ENCODE measurements around the gene IFT27. TPM values are rescaled to one million over a fixed set of nuclear protein-coding genes. Genes with fewer than 3 reads are reported as not detected.
"Not testable (repeated sequence)": the region's sequence is repeated elsewhere in the genome, so short reads cannot be mapped to it uniquely, and the experiment has no call there.

IFT27 gene
- total RNA-seq, 1 experiment from 2014 or later: 9.4 TPM

DNA sequence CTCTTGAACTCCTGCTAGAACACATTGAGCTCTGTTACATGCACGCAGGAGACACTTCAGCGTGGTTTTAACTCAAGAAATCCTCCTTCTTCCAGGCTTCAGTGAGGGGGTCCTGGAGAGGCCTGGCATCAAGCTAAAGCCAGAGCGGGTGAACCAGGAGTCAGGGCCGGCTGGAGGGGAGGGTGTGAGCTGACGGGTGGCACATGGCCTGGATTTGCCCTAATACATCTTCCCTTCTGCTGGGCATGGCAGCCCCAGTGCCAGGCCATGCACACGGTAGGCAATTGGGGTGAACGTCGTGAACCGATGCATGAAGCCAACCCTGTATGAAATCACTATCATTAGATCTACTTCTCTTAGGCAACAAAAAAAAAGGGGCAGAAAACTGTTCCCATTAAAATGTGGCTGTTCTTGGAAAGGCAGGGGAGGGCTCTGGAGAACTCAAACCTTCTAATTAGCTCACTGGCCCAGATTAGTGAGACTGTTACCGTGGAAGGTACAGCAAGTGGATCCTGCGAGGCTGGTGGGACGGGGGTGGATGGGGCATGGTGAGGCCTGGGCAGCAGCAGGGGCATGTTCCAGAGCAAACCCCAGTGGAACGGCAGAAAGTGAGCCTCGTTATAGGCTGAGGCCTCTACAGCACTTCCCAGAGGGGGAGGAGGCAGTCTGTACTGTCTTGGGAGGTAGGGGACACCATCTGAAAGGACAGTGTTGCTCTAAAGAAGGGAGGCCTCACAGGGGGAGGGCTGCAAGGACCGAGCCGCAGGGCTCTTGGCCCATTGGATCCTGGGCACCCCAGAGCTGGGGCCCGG, 10.6 kb downstream of the IFT27 start:
- DNase-seq (ENCODE audit: low read depth): no peak

DNA sequence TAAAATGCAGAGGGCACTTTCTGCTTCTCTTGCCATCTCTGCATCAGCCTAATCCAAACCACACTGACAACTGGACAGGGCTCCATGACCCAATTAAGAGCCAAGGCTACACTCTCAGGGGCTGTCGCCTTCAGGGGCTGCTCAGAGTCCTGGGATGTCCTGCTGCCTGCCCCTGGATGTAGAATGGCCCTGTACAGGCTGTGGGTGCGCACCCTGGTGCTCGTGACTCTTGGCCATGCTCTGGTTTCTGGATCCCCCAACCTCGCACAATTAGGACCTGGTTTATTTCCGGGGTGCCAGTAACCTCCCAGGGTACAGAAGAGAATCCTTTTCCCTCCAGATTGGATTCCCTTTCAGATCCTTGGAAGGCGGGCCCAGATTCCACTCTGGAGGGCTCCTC, 11.3 kb downstream of the IFT27 start:
- DNase-seq (ENCODE audit: low read depth): no peak

DNA sequence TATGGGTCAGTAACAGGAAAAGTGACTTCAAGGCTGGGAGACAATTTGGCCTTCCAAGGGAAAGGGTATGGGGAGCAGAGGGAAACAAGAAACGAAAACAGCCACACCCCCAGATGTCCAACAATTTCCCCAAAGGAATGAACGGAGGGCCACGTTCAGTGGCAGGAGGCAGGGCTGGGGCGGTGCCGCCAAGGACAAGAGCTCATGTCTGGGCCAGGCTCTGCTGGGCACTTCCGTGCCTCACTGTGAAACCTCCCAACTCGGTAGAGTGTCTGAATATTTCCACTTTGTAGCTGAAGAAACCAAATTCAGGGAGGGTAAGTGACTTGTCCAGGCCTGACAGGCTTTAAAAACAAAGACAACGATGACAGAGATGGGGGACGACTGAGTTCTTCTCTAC, 11.9 kb downstream of the IFT27 start:
- no peak for DNase-seq (ENCODE audit: low read depth)

DNA sequence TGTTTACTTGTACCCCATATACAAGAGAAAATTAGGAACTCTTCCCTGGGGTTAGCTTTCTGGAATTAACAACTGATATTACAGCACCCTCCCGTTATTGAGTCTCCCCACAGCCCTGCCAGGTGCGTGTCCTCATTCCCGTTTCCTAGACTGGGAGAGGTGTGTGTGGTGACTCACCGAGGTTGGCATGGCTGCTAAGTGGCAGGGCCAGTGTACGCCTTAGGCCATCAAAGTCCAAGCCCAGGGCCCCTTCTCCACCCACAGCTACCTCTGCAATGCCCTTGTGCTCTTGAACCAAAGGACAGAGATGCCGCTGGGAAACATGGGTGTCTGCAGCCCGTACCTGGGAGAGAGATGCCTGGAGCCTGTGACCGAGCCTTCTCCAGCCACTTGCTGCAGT, 12.3 kb downstream of the IFT27 start:
- no peak for DNase-seq (ENCODE audit: low read depth)

DNA sequence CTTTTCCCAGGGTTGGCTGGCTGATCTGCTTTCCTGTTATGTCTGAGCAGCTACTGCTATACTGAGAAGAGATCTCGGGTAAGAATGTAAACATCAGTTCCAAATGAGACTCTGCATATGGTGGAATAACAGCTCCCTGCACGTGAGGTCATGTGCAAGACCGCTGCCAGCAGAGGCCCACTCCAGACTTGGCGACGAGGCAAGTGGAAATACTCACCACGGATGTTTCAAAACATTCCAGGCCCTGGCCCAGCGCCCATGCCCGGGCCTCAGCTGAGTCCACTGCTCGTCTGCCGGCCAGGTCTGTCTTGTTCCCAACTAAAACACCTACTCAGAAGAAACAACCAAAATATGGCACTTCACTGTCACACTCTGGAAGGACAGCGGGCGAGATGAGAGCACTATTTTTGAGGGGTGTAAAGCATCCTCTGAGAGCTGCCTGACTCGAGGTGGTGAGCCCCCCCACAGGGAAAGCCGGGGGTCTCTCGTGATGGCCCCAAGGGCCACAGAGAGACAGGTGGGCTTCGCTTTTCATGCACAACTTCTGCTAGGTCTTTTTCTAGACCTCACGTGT, 13.1 kb downstream of the IFT27 start:
- no peak for DNase-seq (ENCODE audit: low read depth)

DNA sequence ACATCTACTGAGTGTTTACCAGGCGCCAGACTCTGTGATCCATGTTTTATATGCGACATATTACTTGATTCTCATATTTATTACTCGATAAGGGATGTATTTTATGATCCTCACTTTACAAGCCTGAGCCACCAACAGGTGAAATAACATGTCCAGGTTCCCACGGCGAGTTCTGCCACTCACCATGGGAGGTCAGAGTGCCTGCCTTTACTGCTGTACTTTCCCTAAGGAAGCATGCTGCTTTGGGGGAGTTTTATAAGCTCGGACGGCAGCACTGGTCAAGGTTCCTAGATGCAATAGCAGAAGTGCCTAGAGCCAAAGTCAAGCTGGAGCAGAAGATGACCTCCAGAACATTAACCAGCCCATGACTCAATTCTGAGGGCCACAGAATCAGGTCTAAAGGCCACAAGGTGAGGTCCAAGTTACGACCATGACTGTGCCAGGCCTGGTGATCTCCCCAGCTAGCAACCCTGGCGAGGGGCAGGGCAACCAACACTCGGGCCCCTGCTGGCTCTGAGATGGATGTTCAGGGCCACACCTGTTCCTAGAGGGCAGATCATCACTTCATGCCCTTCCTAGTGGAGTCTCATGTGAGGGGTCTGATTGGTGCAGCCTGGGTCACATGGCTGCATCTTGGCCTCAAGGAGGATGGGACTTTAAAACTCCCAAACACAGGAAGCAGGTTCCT, 14.2 kb downstream of the IFT27 start:
- DNase-seq (ENCODE audit: low read depth): no peak

DNA sequence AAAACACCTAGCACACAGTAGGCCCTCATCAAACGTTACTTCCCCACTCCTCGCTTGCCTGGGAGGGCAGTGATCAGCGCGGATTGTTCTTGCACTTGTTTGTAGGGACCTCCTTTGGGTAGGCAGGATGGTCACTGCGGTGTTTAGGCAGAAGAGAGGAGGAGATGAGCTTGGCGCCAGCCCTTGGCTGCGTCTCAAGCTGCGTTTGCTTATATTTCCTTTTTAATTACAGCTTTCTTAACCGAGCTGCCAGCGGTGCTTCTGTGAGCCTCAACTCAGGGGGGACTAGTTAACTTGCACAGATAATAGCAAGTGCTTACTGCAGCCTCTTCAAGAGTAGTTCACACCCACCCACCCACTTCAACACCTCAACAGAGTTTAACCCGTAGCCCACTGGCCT, 15.1 kb downstream of the IFT27 start:
- DNase-seq (ENCODE audit: low read depth): no peak

DNA sequence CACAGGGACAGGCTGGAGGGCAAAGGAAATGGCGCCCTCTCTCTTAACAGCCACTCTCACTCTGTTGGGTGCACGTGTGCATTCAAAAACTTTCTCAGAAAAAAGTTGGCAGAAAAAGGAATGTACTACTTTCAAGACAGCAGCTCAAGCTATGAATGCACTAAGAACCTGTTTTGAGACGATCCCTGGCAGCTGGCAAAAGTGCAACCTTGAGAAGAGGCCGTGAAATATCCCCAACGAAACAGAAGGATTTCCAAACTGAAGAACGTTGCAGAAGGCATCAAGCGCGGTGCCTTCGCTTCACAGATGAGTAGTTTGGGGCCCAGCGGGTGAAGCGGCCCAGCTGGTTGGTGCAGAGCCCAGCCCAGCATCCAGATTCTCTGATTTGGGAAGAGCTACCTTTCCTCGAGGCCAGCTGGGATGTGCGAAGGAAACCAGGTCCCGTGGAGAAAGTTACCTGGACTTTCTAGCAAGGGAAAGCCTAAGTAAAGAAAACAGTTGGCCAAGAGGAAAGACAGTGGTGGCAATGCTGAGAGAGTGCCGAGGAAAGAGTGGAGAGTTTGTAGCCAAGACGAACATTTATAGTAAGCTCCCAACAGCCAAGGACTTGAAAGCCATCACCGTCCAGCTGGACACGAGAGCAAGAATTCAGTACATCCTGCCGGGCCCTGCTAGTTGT, 16.3 kb downstream of the IFT27 start:
- DNase-seq (ENCODE audit: low read depth): no peak

DNA sequence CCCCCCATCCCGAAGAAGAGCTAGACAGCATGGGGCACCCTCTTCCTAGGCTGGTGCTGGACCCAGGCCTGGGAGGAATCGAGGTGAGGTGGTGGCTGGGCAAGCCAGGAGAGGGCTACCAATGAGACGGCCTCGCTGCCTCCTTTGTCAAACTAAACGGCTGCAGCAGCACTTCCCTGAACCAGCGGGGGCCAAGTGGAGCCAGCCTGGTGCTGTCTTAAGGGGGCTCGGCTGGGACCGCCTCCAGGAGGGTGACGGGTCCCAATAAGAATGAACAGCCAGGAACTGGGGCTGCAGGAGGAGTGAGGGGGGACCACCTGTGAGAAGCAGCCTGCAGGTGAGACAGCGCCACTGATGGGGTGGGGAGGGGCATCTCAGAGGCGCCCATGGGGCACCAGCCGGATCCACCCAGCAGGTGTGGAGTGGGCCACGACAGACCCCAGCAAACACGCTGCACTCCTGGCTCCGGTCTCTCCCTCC, 17.1 kb downstream of the IFT27 start:
- DNase-seq (ENCODE audit: low read depth): no peak

DNA sequence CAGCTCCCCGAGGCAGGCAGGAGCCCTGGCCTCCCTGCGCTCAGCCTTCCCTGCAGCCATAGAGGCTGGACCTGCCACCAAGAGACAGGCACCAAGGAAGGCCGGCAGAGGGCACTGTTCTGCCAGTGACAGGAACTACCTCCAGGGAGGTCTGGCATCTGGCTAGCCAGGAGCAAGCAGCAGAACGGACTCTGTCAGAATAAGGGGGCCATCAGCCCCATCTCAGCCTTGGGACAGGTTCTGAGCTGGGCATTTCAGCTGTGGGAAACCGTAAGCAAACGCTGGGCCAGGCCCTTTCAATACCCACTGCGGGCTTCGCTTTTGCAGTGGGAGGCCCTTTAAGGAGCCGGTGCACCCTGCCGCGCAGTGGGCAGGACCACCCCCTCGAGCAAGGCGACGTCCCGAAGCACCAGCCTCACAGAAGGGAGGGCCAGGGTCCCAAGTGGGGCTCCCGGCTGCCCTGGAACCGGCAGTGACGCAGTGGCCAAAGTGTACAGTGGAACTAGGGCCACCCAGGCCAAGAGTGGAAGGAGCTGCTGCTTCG, 18.2 kb downstream of the IFT27 start:
- peak; percentile 54 for DNase-seq (ENCODE audit: low read depth)

DNA sequence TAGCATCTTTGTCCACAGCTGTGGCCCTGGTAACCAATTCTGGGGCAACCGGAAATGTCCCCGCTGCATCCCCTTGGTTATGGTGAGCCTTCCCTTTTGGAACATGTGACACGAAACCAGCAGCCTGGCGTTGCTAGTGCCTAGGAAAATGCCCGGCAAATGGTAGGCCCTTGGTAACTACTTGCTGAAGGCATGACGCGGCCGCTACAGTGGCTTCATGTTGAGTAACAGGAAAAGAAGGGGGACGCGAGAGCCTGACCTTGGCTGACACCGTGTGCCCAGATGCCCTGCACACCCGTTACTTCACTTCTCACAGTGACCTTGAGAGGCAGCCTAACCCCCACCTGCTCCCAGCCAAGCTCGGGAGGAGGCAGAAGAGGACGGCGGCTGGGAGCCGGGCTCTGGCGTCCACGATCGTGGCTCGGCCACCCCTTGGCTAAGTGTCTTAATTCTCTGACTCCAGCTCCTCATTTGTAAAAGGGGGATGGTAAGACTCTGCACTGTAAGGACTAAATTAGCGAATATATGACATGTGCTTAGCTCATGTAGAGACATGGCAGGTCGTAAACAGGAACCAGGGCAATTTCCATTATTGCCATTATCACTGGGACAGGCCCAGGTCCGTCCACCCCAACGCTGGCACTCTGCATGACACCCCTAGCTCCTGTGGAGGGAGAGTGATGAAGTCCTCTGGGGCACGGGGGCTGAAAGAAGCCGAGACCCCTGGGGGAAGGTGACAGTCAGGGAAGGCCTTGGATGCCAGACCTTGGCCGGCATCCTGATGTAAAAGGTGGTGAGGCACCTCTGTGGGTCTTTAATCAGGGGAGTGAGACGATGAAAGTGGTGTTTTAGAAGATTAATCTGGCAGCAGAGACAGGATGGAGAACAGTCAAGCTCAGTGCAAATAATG, 18.9 kb downstream of the IFT27 start:
- DNase-seq (ENCODE audit: low read depth): no peak

DNA sequence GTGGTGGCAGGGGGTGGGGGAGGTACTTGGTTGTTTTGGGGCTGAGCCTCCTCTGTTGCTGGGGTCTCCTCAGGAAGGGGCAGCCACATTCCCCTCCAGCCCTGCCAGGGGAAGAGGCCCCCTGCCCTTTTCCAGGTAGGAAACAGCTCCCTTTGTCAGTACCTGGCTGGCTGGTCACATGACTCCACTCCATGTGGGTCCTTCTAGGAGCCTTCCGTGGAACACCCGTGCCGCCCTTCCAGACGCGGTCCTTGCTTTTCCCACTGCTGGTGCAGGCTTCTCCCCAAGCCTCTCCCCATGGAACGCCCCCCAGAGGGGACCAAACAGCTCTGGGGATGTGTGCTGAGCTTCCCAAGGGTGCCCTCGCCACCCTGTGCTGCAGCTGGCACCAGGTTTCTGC, 19.9 kb downstream of the IFT27 start:
- no peak for DNase-seq (ENCODE audit: low read depth)

DNA sequence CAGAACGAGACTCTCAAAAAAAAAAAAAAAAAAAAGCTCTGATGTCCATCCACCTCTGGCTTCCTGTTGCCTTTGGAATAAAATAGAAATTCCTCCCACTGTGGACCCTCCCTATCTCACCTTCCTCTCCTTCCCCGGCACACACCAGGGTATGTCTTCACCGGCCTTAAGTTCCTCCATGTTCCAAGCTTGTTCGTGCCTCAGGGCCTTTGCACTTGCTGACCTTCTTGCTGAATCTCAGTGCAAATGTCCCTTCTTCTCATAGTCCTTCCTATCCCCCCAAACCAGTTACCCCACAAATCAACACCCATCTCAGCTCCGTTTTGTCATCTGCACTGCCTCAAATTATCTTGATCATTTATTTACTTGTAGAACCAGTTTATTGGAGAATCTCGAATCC, 20.6 kb downstream of the IFT27 start:
- no peak for DNase-seq (ENCODE audit: low read depth)

DNA sequence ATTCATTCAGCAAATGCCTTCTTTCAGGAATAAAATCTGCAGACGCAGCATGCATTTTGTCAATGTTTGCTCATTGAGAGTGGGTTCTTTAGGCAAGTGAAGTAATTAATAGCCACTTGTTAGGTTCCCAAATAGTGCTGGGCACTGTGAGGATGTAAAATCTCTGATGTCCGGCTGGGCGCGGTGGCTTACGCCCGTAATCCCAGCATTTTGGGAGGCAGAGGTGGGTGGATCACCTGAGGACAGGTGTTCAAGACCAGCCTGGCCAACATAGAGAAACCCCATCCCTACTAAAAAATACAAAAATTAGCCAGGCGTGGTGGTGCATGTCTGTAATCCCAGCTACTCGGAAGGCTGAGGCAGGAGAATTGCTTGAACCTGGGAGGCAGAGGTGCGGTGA, 21.0 kb downstream of the IFT27 start:
- DNase-seq (ENCODE audit: low read depth): not testable (repeated sequence)

DNA sequence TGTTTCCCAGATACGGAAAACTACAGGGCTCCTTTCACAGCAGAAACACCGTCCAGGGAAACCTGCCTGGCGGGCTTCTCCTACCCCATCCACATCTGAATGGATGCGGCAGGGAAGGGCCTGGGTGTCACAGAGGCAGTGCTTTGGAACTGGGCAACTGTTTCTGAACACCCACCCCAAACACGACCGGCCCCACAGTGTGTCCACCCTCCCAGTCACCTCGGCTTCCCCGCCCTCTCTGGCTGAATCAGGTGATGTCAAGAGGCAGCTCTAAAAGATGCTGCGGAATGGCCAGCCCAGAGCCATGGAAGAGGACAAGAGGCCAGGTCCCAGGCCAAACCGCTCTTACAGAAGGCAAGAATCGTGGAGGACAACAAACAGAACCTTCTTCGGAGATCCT, 22.0 kb downstream of the IFT27 start:
- DNase-seq (ENCODE audit: low read depth): no peak

DNA sequence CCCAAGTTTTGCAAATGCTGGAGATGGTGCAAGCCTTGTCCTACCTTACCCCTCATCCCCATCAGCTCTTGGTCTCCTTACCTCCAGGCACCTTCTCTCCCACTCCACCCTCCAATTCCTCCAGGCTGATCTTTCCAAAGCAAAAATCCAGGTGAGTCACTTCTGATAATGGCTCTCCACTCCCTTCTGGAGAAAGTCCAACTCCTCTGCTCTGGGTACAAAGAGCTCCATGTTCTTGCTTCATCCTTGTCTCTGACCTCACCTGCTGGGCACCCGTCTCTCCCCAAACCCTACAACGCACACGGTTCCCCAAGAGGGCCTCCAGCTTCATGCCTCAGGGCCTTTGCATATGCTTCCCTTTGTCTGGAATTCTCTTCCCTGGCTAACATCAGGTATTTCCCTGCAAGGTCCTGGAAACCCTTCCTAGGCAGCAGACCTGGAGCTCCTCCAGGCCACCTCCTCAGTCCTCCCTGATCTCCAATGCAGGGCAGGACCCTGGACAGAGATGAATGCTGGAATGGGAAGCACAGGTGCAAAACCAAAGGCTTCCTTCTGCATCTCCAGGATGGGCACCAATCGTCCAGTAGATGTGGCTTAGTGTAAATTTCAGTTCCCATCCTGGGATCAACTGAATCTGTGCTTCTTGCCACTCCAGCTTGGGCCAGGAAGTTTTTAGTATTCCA, 22.7 kb downstream of the IFT27 start:
- DNase-seq (ENCODE audit: low read depth): no peak

DNA sequence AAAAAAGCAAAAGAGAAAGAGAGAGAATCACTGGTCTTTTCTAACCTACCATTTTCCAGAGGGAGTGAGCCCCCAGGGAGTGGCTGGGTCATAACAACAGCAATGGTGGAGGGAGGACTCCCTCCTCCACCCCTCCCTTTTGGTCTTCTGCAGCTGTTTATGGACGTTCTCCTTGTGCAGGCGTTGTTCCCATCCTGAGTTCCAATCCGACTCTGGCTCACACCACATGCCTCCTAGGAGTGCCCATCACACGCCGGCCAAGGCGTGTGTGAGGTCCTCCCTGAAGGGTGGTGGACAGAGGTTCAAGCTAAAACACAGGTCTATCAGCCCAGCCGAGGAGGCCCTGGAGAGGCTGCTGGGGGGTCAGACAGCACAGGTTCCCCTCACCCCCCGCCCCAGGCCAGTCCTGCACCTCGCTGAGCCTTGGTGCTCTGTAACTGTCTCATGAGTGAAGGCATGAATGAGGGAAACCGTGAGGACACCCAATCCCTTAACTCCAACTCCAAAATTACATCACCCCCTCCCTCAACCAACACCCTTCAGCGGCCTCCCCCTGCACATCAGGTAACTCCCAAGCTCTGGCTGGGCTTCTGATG, 29.4 kb downstream of the IFT27 start:
- DNase-seq (ENCODE audit: low read depth): no peak

DNA sequence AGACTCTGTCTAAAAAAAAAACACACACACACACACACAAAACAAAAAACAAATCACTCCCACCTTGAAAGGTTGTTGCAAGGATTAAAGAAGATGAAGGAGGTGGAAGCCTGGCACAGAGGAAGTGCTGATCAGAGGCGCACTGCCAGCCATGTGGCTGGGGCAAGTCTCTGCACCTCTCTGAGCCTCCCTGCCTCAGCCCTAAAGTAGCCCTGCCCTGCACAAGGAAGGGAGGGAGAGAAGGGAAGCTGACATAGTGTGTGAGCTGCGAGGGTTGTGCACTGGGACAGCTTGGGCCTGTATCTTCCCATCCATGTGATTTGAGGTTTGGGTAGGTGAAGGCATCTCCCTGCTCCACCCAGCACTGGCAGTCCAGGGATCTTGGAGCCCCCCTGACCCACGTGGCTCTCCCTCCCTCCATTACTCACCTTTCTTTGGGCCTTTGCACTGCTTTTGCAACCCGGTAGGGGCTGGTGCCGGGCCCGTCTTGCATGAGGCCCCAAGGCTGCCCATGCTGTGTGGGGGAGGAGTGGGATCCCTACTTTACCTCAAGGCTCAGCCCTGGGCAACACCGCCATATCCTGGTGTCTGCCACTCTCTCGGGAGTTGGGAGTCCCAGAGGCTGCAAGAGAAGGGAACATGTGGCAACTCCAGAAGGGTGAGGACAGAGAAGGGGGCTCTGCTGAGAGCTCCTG, 30.5 kb downstream of the IFT27 start:
- no peak for DNase-seq (ENCODE audit: low read depth)

DNA sequence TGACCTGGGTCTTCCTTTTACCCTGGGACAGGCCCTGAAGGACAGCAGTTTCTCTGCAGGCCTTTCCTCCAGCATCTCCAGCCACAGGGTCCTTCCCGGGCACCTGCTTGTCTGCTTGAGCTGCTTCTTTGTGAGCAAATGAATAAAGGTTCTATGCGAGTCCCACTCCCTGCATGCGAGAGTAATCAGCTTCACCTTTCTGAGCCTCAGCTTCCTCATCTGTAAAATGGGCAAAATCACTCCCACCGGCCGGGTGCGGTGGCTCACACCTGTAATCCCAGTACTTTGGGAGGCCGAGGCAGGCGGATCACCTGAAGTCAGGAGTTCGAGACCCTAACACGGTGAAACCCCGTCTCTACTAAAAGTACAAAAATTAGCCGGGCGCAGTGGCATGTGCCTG, 31.1 kb downstream of the IFT27 start:
- DNase-seq (ENCODE audit: low read depth): no peak
